IMR-90 (cell line): ENCODE data around the gene PRSS12. TPM values are rescaled to one million over a fixed set of nuclear protein-coding genes. Genes with fewer than 3 reads are reported as not detected.

Source experiments
- ATAC-seq: fragments of 200-7000 bp; cut with Tn5 transposase; 2 replicates; pipeline ENCODE4 v1.9.1; 2020; ENCODE audit warnings: low read depth, mild to moderate bottlenecking, moderate library complexity
- BruUV-seq: library from RNA; stranded (reverse); fragments of 400-500 nt; replicated peaks from 2 replicates; lab custom pipeline; 2021; lab: Mats Ljungman, UMichigan
- CTCF ChIA-PET: fragments of 300-600 bp; formaldehyde crosslinking; extraction: SDS; loops from one replicate; lab custom pipeline; 2021; ENCODE audit warnings: antibody characterized with exemption; lab: Yijun Ruan, JAX
- POLR2A ChIA-PET: fragments of 300-600 bp; sonication (Branson Sonifier 250); formaldehyde crosslinking; loops from one replicate; lab custom pipeline; 2022; ENCODE audit warnings: antibody characterized with exemption; ENCODE audit not compliant: unreplicated experiment; lab: Charles Lee
- DNase-seq: peaks from one replicate; pipeline ENCODE4 v3.0.0; 2013
- H2AFZ ChIP-seq: replicated peaks from 2 replicates; pipeline ENCODE3; 2013; ENCODE audit warnings: low read length, mild to moderate bottlenecking; ENCODE audit not compliant: poor library complexity
- H2AK5ac ChIP-seq: 2 replicates; pipeline ENCODE4 v1.6.1; 2013; ENCODE audit warnings: low read depth, low read length, inconsistent platforms
- H2AK9ac ChIP-seq: replicated peaks from 2 replicates; pipeline ENCODE3; 2013; ENCODE audit warnings: mild to moderate bottlenecking, low read depth, low read length, moderate library complexity; ENCODE audit not compliant: poor library complexity
- H2BK120ac ChIP-seq: 2 replicates; pipeline ENCODE4 v1.6.1; 2013; ENCODE audit warnings: low read depth, low read length, inconsistent platforms
- H2BK15ac ChIP-seq: 3 replicates; pipeline ENCODE4 v1.6.1; 2013; ENCODE audit warnings: low read depth, low read length, inconsistent platforms
- H2BK20ac ChIP-seq: 2 replicates; pipeline ENCODE4 v1.6.1; 2013; ENCODE audit warnings: low read depth, mild to moderate bottlenecking, inconsistent platforms, low read length, moderate library complexity
- H2BK5ac ChIP-seq: 2 replicates; pipeline ENCODE4 v1.6.1; 2013; ENCODE audit warnings: mild to moderate bottlenecking, low read depth, low read length, inconsistent platforms; ENCODE audit not compliant: poor library complexity, severe bottlenecking
- H3K14ac ChIP-seq: replicated peaks from 2 replicates; pipeline ENCODE4 v1.6.1; 2013; ENCODE audit warnings: low read depth, low read length, inconsistent platforms
- H3K18ac ChIP-seq: 2 replicates; pipeline ENCODE4 v1.6.1; 2013; ENCODE audit warnings: low read depth, low read length, control low read depth
- H3K23ac ChIP-seq: 2 replicates; pipeline ENCODE4 v1.6.1; 2013; ENCODE audit warnings: low read depth, low read length, inconsistent platforms
- H3K27ac ChIP-seq: 2 replicates; pipeline ENCODE4 v1.5.1; 2013; ENCODE audit warnings: mild to moderate bottlenecking, control low read depth, low read length; ENCODE audit not compliant: insufficient read depth
- H3K27me3 ChIP-seq: 2 replicates; pipeline ENCODE4 v1.6.1; 2013; ENCODE audit warnings: low read length; ENCODE audit not compliant: control insufficient read depth, insufficient read depth
- H3K36me3 ChIP-seq: 2 replicates; pipeline ENCODE4 v1.6.1; 2013; ENCODE audit warnings: low read length, mixed read lengths; ENCODE audit not compliant: control insufficient read depth, insufficient read depth
- H3K4ac ChIP-seq: 2 replicates; pipeline ENCODE4 v1.6.1; 2013; ENCODE audit warnings: low read depth, low read length, inconsistent platforms
- H3K4me1 ChIP-seq: 2 replicates; pipeline ENCODE4 v1.6.1; 2013; ENCODE audit warnings: low read length, mixed read lengths; ENCODE audit not compliant: control insufficient read depth, insufficient read depth
- H3K4me2 ChIP-seq: 2 replicates; pipeline ENCODE4 v1.6.1; 2013; ENCODE audit warnings: low read depth, mild to moderate bottlenecking, control low read depth, low read length, moderate library complexity
- H3K4me3 ChIP-seq: 2 replicates; pipeline ENCODE4 v1.5.1; 2013; ENCODE audit warnings: low read depth, mild to moderate bottlenecking, control low read depth, low read length, moderate library complexity; ENCODE audit not compliant: insufficient read depth
- H3K56ac ChIP-seq: 2 replicates; pipeline ENCODE4 v1.6.1; 2013; ENCODE audit warnings: low read length, inconsistent platforms; ENCODE audit not compliant: insufficient read depth; ENCODE audit errors: extremely low read depth
- H3K79me1 ChIP-seq, 2 experiments: 2 replicates each; pipeline ENCODE4 v1.6.1; 2013; ENCODE audit warnings: low read length in 2 of 2, inconsistent platforms in 1 of 2, low read depth in 1 of 2
- H3K9ac ChIP-seq: 2 replicates; pipeline ENCODE4 v1.6.1; 2013; ENCODE audit warnings: low read depth, low read length, control low read depth
- H3K9me1 ChIP-seq: 2 replicates; pipeline ENCODE4 v1.6.1; 2013; ENCODE audit warnings: low read length, inconsistent platforms; ENCODE audit not compliant: insufficient read depth
- H3K9me3 ChIP-seq: 2 replicates; pipeline ENCODE4 v1.6.1; 2013; ENCODE audit warnings: low read length; ENCODE audit not compliant: control insufficient read depth, insufficient read depth
- H4K20me1 ChIP-seq: 2 replicates; pipeline ENCODE4 v1.6.1; 2013; ENCODE audit warnings: low read length, inconsistent platforms; ENCODE audit not compliant: insufficient read depth
- H4K5ac ChIP-seq: 2 replicates; pipeline ENCODE4 v1.6.1; 2013; ENCODE audit warnings: mild to moderate bottlenecking, low read depth, low read length, control low read depth
- H4K8ac ChIP-seq, 2 experiments: 2 replicates each; pipeline ENCODE4 v1.6.1; 2013; ENCODE audit warnings: low read depth in 2 of 2, low read length in 2 of 2, control low read depth in 1 of 2, inconsistent platforms in 1 of 2
- H4K91ac ChIP-seq: 2 replicates; pipeline ENCODE4 v1.6.1; 2013; ENCODE audit warnings: low read depth, low read length, inconsistent platforms; ENCODE audit not compliant: insufficient read depth
- BHLHE40 ChIP-seq: fragments of 150-350 bp; IDR thresholded peaks from 2 replicates; pipeline ENCODE4 v1.6.1; 2016; ENCODE audit warnings: mild to moderate bottlenecking, low read depth, low read length
- CEBPB ChIP-seq: IDR thresholded peaks from 2 replicates; pipeline ENCODE4 v1.6.1; 2012; ENCODE audit warnings: low read depth, low read length, improper control_type of control experiment
- CHD1 ChIP-seq: IDR thresholded peaks from 2 replicates; pipeline ENCODE4 v1.6.1; 2012; ENCODE audit warnings: low read depth, low read length, improper control_type of control experiment
- CTCF ChIP-seq: conservative IDR thresholded peaks from 2 replicates; pipeline ENCODE4 v1.5.1; 2012; ENCODE audit warnings: mild to moderate bottlenecking, low read depth, low read length, improper control_type of control experiment
- FOS ChIP-seq: fragments of 150-350 bp; IDR thresholded peaks from 2 replicates; pipeline ENCODE4 v1.6.1; 2016; ENCODE audit warnings: low read depth, low read length
- MAFK ChIP-seq: IDR thresholded peaks from 2 replicates; pipeline ENCODE4 v1.6.1; 2012; ENCODE audit warnings: low read depth, low read length, improper control_type of control experiment
- NFE2L2 ChIP-seq: fragments of 150-350 bp; IDR thresholded peaks from 2 replicates; pipeline ENCODE4 v1.6.1; 2016; ENCODE audit warnings: low read depth, mild to moderate bottlenecking, low read length
- RAD21 ChIP-seq: IDR thresholded peaks from 2 replicates; pipeline ENCODE4 v1.6.1; 2012; ENCODE audit warnings: low read length, improper control_type of control experiment
- RCOR1 ChIP-seq: IDR thresholded peaks from 2 replicates; pipeline ENCODE4 v1.6.1; 2012; ENCODE audit warnings: mild to moderate bottlenecking, low read length, improper control_type of control experiment; ENCODE audit not compliant: insufficient replicate concordance
- RFX5 ChIP-seq: IDR thresholded peaks from 2 replicates; pipeline ENCODE4 v1.8.0; 2012; ENCODE audit warnings: low read depth, mild to moderate bottlenecking, low read length, moderate library complexity
- SMC3 ChIP-seq: fragments of 150-350 bp; IDR thresholded peaks from 2 replicates; pipeline ENCODE4 v1.6.1; 2016; ENCODE audit warnings: low read depth, mild to moderate bottlenecking, antibody characterized with exemption, low read length, moderate library complexity
- WGBS, 2 experiments: methylation state at CpG; one replicate each; pipeline versions ENCODE4 v1.1.5 to v1.1.7; 2013; ENCODE audit warnings: missing lambda C conversion rate in 2 of 2; ENCODE audit not compliant: insufficient read length in 1 of 2; ENCODE audit errors: extremely low coverage in 2 of 2; 5-methylcytosine and 5-hydroxymethylcytosine counted together
- dilution Hi-C: fragments of 300-500 bp; cut with HindIII; formaldehyde crosslinking; loops from one replicate; pipeline ENCODE4 v1.14.3; 2018; ENCODE audit warnings: low sequenced_read_pairs; ENCODE audit not compliant: unreplicated experiment
- in situ Hi-C: fragments of 300-500 bp; cut with MboI; formaldehyde crosslinking; loops from 3 replicates; pipeline ENCODE4 v1.14.3; 2019; ENCODE audit warnings: low sequenced_read_pairs, inconsistent platforms, mixed read lengths
- intact Hi-C: fragments of 100-400 bp; cut with micrococcal nuclease; formaldehyde crosslinking; loops from 2 replicates; pipeline ENCODE4 v1.10.0; 2022
- polyA plus RNA-seq, 3 experiments: library from polyadenylated mRNA; depleted of rRNA; stranded (reverse); fragments of >200 nt; gene quantifications; 2 replicates each; pipeline ENCODE4 v1.2.3, GENCODE V29; 2012; ENCODE audit warnings: low replicate concordance in 1 of 3
- total RNA-seq: library from RNA; depleted of rRNA; stranded (reverse); fragments of >200 nt; gene quantifications from 2 replicates; pipeline ENCODE4 v1.2.3, GENCODE V29; 2012
- TF ChIP-seq, protein P1 (sequence below): fragments of 150-350 bp; IDR thresholded peaks from 2 replicates; pipeline ENCODE4 v1.6.1; 2016; ENCODE audit warnings: low read depth, mild to moderate bottlenecking, low read length, moderate library complexity, borderline replicate concordance

PRSS12 gene
- total and polyA plus RNA-seq, 2 of the 4 experiments (the other 2 are of a cell fraction): 51.1 to 71.5 TPM

DNA sequence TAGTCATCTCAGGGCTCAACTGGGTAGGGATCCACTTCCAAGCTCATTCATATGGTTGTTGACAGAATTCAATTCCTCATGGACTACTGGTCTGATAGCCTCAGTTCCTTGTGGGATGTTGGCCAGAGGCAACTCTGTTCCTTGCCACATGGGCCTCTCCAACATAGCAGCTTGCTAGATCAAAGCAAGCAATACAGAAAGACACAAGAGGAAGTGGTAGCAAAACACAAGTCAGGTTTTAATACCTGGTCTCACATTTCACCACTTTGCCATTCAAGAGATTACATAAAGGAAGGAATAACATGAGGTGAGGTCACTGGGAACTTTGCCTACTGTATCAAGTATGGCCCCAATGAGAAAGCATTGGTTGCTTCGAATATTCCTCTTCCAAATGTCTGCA lies 79.2 kb downstream of the PRSS12 start:
- ChIA-PET CTCF (no interaction called here), POLR2A (no interaction called here)
- no peak for ATAC-seq

More for the DNA sequence above, 79.2 kb downstream of the PRSS12 start:
- Histone ChIP-seq H3K27ac (no peak overlapping the region), H3K56ac (no peak overlapping the region), H3K4ac (no peak overlapping the region), H3K79me1 (peaks cover 0 to 1% of the 10 kb centered on the region in 2 experiments; a peak in 1 of 4 replicates), H3K36me3 (no peaks in the 10 kb centered on the region), H3K18ac (no peak overlapping the region), H2BK120ac (no peak overlapping the region), H3K14ac (no peak overlapping the region), H3K9me3 (no peaks in the 10 kb centered on the region), H3K9ac (no peak overlapping the region), H2AK5ac (no peak overlapping the region), H4K8ac (no peak overlapping the region), H4K20me1 (no peaks in the 10 kb centered on the region), H2AFZ (no peak overlapping the region), H4K5ac (no peak overlapping the region), H2BK15ac (no peak overlapping the region), H3K4me1 (no peaks in the 10 kb centered on the region), H2BK20ac (no peak overlapping the region), H3K4me2 (no peak overlapping the region), H3K23ac (no peak overlapping the region), H3K4me3 (no peak overlapping the region), H3K27me3 (peaks cover 2% of the 10 kb centered on the region), H4K91ac (no peak overlapping the region), H2AK9ac (no peak overlapping the region), H3K9me1 (no peaks in the 10 kb centered on the region), H2BK5ac (no peak overlapping the region)
- in situ Hi-C loops (loop anchor here (25.0 kb wide), 1 partner anchor 911 kb away; no protein-coding TSS in a partner anchor), intact Hi-C loops (no loop called here), dilution Hi-C loops (no loop called here)
- no CpG with 5 or more reads among the region's 1 CpG for WGBS, 2 experiments
- no peak for TF ChIP-seq FOS
- TF ChIP-seq CEBPB: no peak
- TF ChIP-seq RFX5: no peak
- no peak for TF ChIP-seq MAFK
- TF ChIP-seq, protein P1, sequence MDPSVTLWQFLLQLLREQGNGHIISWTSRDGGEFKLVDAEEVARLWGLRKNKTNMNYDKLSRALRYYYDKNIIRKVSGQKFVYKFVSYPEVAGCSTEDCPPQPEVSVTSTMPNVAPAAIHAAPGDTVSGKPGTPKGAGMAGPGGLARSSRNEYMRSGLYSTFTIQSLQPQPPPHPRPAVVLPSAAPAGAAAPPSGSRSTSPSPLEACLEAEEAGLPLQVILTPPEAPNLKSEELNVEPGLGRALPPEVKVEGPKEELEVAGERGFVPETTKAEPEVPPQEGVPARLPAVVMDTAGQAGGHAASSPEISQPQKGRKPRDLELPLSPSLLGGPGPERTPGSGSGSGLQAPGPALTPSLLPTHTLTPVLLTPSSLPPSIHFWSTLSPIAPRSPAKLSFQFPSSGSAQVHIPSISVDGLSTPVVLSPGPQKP: no peak
- no peak for TF ChIP-seq RCOR1
- TF ChIP-seq RAD21: no peak
- no peak for TF ChIP-seq SMC3
- TF ChIP-seq CHD1: no peak
- no peak for TF ChIP-seq CTCF
- no peak for TF ChIP-seq NFE2L2
- no peak for TF ChIP-seq BHLHE40
- no TSS peak for BruUV-seq
- no peak for DNase-seq
